Kidney (tissue), 14 donors: ENCODE data around the gene PPP2R2C. TPM values are rescaled to one million over a fixed set of nuclear protein-coding genes. Genes with fewer than 3 reads are reported as not detected.

Source experiments
- DNase-seq, 5 donors: peaks; one replicate each; pipeline ENCODE4 v3.0.0-alpha.2; 2013 to 2020
- FAIRE-seq: peaks from 2 replicates; lab custom pipeline; 2012; peaks lifted over from hg19 to GRCh38; lab: Jason Lieb, UNC
- H3K27ac ChIP-seq, 2 donors: one replicate each; pipeline ENCODE4 v1.7.0; 2013; ENCODE audit warnings: low read depth in 2 of 2, low read length in 2 of 2, inconsistent platforms in 1 of 2
- H3K27me3 ChIP-seq: one replicate; pipeline ENCODE4 v1.7.1; 2013; ENCODE audit warnings: low read length, inconsistent platforms; ENCODE audit not compliant: control insufficient read depth, insufficient read depth
- H3K36me3 ChIP-seq, 3 donors: one replicate each; pipeline versions ENCODE4 v1.7.0 to v1.7.1; 2013; ENCODE audit warnings: low read length in 3 of 3, control low read depth in 1 of 3, inconsistent platforms in 1 of 3; ENCODE audit not compliant: insufficient read depth in 3 of 3, control insufficient read depth in 2 of 3
- H3K4me1 ChIP-seq, 3 donors: one replicate each; pipeline versions ENCODE4 v1.7.0 to v1.7.1; 2013; ENCODE audit warnings: low read length in 3 of 3, inconsistent platforms in 1 of 3, low read depth in 1 of 3; ENCODE audit not compliant: control insufficient read depth in 2 of 3, insufficient read depth in 2 of 3
- H3K4me3 ChIP-seq, 3 donors: one replicate each; pipeline versions ENCODE4 v1.7.0 to v1.8.1; 2013; ENCODE audit warnings: low read length in 3 of 3, control low read depth in 1 of 3, inconsistent platforms in 1 of 3
- H3K9ac ChIP-seq, 3 donors: one replicate each; pipeline versions ENCODE4 v1.7.0 to v1.7.1; 2013; ENCODE audit warnings: low read length in 3 of 3, control low read depth in 1 of 3, inconsistent platforms in 1 of 3
- H3K9me3 ChIP-seq, 3 donors: one replicate each; pipeline versions ENCODE4 v1.7.0 to v1.7.1; 2013; ENCODE audit warnings: low read length in 3 of 3, control low read depth in 1 of 3, inconsistent platforms in 1 of 3; ENCODE audit not compliant: control insufficient read depth in 2 of 3, insufficient read depth in 1 of 3
- CTCF ChIP-seq: IDR thresholded peaks from 3 replicates; pipeline ENCODE4 v1.5.1; 2012; ENCODE audit warnings: mild to moderate bottlenecking, moderate library complexity, borderline replicate concordance; ENCODE audit not compliant: insufficient read depth; ENCODE audit errors: extremely low read depth
- intact Hi-C: fragments of 100-400 bp; cut with DNase I; formaldehyde crosslinking; loops from one replicate; pipeline ENCODE4 v1.11.1; 2022
- polyA plus RNA-seq: library from polyadenylated mRNA; stranded (reverse); fragments of 350-450 nt; fragmentation: Illumina TruSeq; extraction: RNeasy Lipid Tissue Mini Kit (QIAGEN cat#74804); gene quantifications from one replicate; pipeline ENCODE4 v1.2.3, GENCODE V29; 2014; ENCODE audit warnings: low read depth, low replicate concordance; ENCODE audit not compliant: insufficient read depth
- total RNA-seq: library from RNA; stranded (reverse); fragmentation: NEBNext Ultra II Directional; extraction: Animal tissue kit (Norgen Biotek cat#: 25700); gene quantifications from one replicate; pipeline ENCODE4 v1.2.1, GENCODE V29; 2021
- donor health status: control.
- donor health status: control.
- donor health status: control.
- donor health status: control.
- donor health status: control.
- donor health status: DM: yes; HTN: yes; CAD: no.
- donor health status: Normal renal cell carcinoma (clear cell type).

Gene PPP2R2C
- total and polyA plus RNA-seq, 2 donors from 2014 or later: 0.39 to 0.82 TPM

- Histone ChIP-seq H3K27me3 (no peaks in the 10 kb centered on the region), H3K9me3 (no peaks in the 10 kb centered on the region), H3K4me1 (no peaks in the 10 kb centered on the region), H3K9ac (no peak overlapping the region), H3K36me3 (no peaks in the 10 kb centered on the region), H3K27ac (no peak overlapping the region), H3K4me3 (no peak overlapping the region)
- DNase-seq (peak in 1 of 5 donors; percentile 36), FAIRE-seq (no peak)
- intact Hi-C loops: no loop called here
- no peak for TF ChIP-seq CTCF
These were observed 44.8 kb downstream of the PPP2R2C start for GRCh38 chr4:6427439-6428090.

- Histone ChIP-seq H3K9me3 (no peaks in the 10 kb centered on the region), H3K4me1 (no peaks in the 10 kb centered on the region), H3K36me3 (no peaks in the 10 kb centered on the region), H3K4me3 (no peak overlapping the region), H3K27ac (no peak overlapping the region), H3K27me3 (no peaks in the 10 kb centered on the region), H3K9ac (no peak overlapping the region)
- intact Hi-C loops: no loop called here
- FAIRE-seq (no peak), DNase-seq (peak in 1 of 5 donors; percentile 29)
- no peak for TF ChIP-seq CTCF
These were observed 45.6 kb downstream of the PPP2R2C start for GRCh38 chr4:6426571-6427438.

- Histone ChIP-seq H3K36me3 (no peaks in the 10 kb centered on the region), H3K4me1 (no peaks in the 10 kb centered on the region), H3K27me3 (no peaks in the 10 kb centered on the region), H3K4me3 (no peak overlapping the region), H3K27ac (no peak overlapping the region), H3K9me3 (no peaks in the 10 kb centered on the region), H3K9ac (no peak overlapping the region)
- TF ChIP-seq CTCF: no peak
- peak in 1 of 5 donors; percentile 54 for DNase-seq
- intact Hi-C loops: no loop called here
- no peak for FAIRE-seq
These were observed 46.5 kb downstream of the PPP2R2C start for GRCh38 chr4:6425911-6426310.
